Fibroblast of skin of right biceps (primary cell): Measurements from ENCODE around the gene EXOC3L1.
A peak's percentile ranks its signal among the peaks of the same experiment; 100 is the strongest.

Source experiments
- DNase-seq: peaks from one replicate; pipeline ENCODE4 v3.0.0-alpha.2; 2013

The EXOC3L1 gene

GRCh38 chr16:67163164-67163998 lies 26.6 kb downstream of the EXOC3L1 start:
- peak; percentile 31 for DNase-seq

- no peak for DNase-seq
Observed at GRCh38 chr16:67162506-67163163, 27.3 kb downstream of the EXOC3L1 start.

GRCh38 chr16:67161595-67162058 lies 28.3 kb downstream of the EXOC3L1 start:
- DNase-seq, result no peak

GRCh38 chr16:67158637-67159600 lies 31.0 kb downstream of the EXOC3L1 start:
- DNase-seq, result no peak

GRCh38 chr16:67157892-67158635 lies 31.9 kb downstream of the EXOC3L1 start:
- no peak for DNase-seq

- DNase-seq, result no peak
Observed at GRCh38 chr16:67157106-67157748, 32.7 kb downstream of the EXOC3L1 start.

GRCh38 chr16:67156143-67156844 lies 33.6 kb downstream of the EXOC3L1 start:
- no peak for DNase-seq

GRCh38 chr16:67155295-67156142 lies 34.4 kb downstream of the EXOC3L1 start:
- peak; percentile 66 for DNase-seq

- DNase-seq, result no peak
Observed at GRCh38 chr16:67154578-67155294, 35.2 kb downstream of the EXOC3L1 start.

GRCh38 chr16:67151431-67152097 lies 38.4 kb downstream of the EXOC3L1 start:
- no peak for DNase-seq

GRCh38 chr16:67150833-67151396 lies 39.0 kb downstream of the EXOC3L1 start, which contains the start of gene B3GNT9:
TSS of gene B3GNT9 (minus strand) at chr16:67150998. CDS start at chr16:67150485, 513 bp downstream.
- peak; percentile 80 for DNase-seq

- peak; percentile 80 for DNase-seq
Observed at GRCh38 chr16:67150047-67150832, 39.7 kb downstream of the EXOC3L1 start.

GRCh38 chr16:67149276-67150046 lies 40.5 kb downstream of the EXOC3L1 start:
- DNase-seq, result no peak

- DNase-seq, result no peak
Observed at GRCh38 chr16:67148656-67149275, 41.2 kb downstream of the EXOC3L1 start.

- no peak for DNase-seq
Observed at GRCh38 chr16:67148221-67148620, 41.7 kb downstream of the EXOC3L1 start.
